ENCODE measurements around the gene SPRYD3.

The SPRYD3 gene

GRCh38 chr12:53062011-53062961 lies 16.9 kb downstream of the SPRYD3 start:
- no peak for DNase-seq

GRCh38 chr12:53061404-53062010 lies 17.7 kb downstream of the SPRYD3 start:
- DNase-seq: no peak

GRCh38 chr12:53060721-53061276 lies 18.4 kb downstream of the SPRYD3 start:
- no peak for DNase-seq

- no peak for DNase-seq
Observed at GRCh38 chr12:53060064-53060720, 19.0 kb downstream of the SPRYD3 start.

- DNase-seq: no peak
Observed at GRCh38 chr12:53059434-53060063, 19.6 kb downstream of the SPRYD3 start.

- DNase-seq: no peak
Observed at GRCh38 chr12:53058674-53059433, 20.3 kb downstream of the SPRYD3 start.

GRCh38 chr12:53057816-53058500 lies 21.2 kb downstream of the SPRYD3 start:
- no peak for DNase-seq

DNA sequence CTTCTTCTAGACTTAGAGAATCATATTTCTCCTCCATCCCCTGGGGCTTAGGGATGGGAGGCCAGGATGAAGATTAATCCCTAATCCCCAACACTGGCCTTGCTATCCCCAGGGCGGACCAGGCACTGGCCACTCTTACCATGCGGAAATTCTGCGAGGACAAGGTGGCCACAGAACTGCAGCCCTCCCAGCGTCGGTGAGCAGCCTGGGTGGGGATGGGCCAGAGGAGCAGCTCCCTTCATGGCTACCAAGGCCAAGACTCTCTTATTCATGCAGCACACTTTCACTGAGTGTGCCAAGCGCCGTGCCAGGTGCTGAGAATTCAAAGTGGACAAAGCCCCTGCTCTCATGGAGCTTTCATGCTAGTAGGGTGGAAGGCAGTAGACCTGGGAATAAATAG lies 22.3 kb downstream of the SPRYD3 start:
- DNase-seq: no peak

GRCh38 chr12:53056296-53056695 lies 22.9 kb downstream of the SPRYD3 start:
- no peak for DNase-seq

GRCh38 chr12:53055471-53056266 lies 23.5 kb downstream of the SPRYD3 start:
- DNase-seq: no peak

DNA sequence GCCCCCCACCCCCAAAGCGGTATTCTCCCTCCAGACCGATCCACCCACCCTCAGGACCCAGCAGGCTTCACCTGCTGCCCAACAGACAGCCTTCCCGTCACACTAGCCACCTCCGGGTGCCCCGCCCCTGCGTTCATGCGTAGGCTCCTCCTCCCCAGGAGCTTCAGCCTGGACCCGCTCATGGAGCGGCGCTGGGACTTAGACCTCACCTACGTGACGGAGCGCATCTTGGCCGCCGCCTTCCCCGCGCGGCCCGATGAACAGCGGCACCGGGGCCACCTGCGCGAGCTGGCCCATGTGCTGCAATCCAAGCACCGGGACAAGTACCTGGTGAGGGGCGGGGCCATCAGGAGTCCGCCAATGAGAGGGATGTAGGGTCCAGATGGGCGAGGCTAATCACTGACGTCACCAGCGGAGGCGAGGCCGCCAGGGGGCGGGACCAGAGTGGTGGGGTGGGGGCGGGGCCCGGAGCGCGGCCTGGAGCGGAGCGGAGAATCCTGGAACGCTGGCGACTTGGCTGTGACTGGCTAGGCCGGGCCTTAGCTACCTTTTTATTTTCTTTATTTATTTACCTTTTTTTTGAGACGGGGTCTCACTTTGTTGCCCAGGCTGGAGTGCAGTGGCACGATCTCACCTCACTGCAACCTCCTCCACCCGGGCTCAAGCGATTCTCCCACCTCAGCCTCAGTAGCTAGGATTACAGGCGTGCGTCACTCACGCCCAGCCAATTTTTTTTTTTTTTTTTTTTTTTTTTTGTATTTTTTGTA lies 24.9 kb downstream of the SPRYD3 start:
- peak; percentile 31 for DNase-seq

- peak; percentile 7 for DNase-seq
Observed at GRCh38 chr12:53053218-53054111, 25.7 kb downstream of the SPRYD3 start.

DNA sequence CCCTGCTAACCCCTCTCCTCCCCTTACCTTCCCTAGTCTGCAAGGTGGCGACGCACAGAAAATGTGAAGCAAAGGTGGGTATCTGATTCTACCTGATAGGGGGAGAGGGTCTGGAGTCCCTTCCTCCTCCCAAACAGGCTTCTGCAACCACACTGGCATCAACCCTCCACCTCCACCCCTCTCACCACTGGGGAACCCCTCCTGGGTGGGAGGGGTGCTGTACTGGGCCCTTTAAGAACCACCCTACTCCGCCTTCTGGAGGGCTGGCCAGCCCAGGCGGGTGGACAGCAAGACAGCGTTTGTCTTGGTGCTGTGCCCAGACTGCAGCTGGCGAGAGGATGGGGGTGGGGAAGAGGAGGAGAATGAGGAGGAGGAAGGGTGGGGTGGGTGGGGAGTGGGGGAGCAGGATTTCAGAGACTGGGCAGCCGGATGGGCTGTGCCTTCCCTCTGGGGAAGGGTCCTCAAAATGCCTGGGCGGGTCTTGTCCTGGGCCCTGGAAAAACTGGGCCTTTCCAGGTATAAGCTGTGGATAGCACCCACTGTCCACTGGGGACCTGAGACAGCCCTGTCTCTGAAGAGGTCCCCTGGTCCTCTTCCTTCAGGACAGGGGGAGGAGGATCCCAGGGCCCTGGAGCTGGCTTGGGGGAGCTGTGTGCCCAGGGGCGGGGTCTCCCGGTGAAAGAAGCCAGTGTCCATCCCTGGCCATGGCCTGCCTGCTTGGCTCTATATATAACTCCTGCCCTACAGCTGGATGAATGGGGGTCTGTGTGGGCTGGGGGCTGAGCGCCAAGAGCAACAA lies 26.6 kb downstream of the SPRYD3 start:
- DNase-seq: no peak

- no peak for DNase-seq
Observed at GRCh38 chr12:53051881-53052412, 27.2 kb downstream of the SPRYD3 start.

DNA sequence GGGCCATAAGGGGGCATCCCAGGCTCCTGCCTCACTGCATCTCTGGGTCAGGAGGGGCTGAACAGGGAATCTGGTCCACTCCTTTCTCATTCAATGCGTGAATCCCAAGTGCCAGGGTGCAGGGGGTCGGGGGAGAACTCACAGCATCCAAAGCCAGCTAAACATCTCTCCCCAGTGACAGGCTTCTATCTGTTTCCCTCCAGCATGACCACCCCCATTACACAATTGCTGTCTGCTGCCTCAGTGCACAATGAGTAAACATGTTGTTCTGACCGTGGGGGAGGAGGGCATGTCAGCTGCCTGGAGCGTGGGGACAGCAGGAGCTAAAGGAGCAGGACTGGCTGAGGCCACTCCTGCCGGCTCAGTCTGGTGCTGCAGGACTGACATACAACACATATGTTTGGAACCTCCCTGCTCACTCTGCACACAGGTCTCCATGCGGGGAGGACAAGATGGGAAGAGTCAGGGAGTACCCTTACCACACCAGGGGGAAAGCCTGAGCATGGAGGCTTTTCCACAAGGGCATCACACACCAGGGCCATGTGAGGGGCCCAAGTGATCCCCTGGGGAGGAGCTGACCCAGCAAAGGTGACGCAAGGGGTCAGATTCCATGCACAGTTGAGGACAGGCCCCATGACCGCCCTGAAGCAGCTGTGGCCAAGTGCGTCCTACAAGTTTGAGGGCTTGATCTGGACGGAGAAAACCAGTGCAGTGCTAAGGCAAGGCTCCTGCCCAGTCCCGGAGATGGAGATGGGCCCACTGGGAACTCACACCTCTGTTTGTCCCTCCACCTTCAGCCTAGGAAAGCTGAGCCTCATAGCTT lies 27.9 kb downstream of the SPRYD3 start:
- DNase-seq: no peak

DNA sequence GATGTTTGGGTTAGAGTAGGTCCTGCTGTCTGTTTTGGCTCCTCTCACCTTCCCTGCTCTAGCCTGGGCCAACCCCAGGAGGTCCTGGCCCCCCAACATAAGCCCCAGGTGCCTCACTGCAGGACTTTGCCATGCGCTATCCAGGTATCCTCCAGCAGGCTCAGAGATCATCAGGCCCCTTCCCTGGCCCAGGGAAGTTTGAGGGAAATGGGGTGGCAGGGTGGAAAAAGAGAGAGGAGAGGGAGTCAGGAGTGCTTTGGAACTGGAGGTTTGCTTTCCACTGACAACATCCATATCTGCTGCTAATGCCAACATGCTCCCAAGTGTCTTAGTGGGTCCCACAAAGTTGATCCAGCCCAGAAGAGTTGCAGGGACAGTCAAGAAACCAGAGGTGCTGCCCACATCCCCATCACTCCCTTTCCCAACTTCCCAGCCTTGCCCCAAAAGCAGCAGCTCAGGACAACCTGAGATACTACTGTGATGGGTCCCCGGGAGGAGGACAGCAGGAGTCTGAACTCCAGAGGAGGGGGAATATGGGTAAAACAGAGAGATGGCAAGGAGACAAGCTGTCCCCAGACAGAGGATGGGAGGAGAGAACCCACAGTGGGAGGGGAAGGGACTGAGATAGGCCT lies 28.6 kb downstream of the SPRYD3 start:
- DNase-seq: no peak

Measured in NK-92 treated with Interleukin-12 subunit alpha and Interleukin-12 subunit beta, amount 100 ng/mL, for 24 hours (cell line).